Transverse colon (tissue), 4 donors: ENCODE results near the gene IFT25. TPM values are rescaled to one million over a fixed set of nuclear protein-coding genes. Genes with fewer than 3 reads are reported as not detected.
A peak's percentile ranks its signal among the peaks of the same experiment; 100 is the strongest.

Source experiments
- DNase-seq: peaks from one replicate; pipeline ENCODE4 v3.0.0-alpha.2; 2019
- H3K27ac ChIP-seq, 4 donors: fragments of 200-600 bp; sonication (generic); 2 replicates each; pipeline ENCODE4 v1.5.1; 2016 to 2018; ENCODE audit warnings: inconsistent platforms in 4 of 4
- H3K27me3 ChIP-seq: fragments of 200-600 bp; sonication (generic); 2 replicates; pipeline ENCODE4 v1.5.1; 2017; ENCODE audit warnings: inconsistent platforms
- H3K36me3 ChIP-seq, 4 donors: fragments of 200-600 bp; sonication (generic); 2 replicates each; pipeline ENCODE4 v1.5.1; 2017 to 2019; ENCODE audit warnings: inconsistent platforms in 4 of 4
- H3K4me1 ChIP-seq, 4 donors: fragments of 200-600 bp; sonication (generic); 2 replicates each; pipeline ENCODE4 v1.5.1; 2017 to 2020; ENCODE audit warnings: inconsistent platforms in 4 of 4
- H3K4me3 ChIP-seq, 4 donors: fragments of 200-600 bp; sonication (generic); 1 replicate in 1 of 4; 2 replicates in 3 of 4; pipeline versions ENCODE4 v1.5.1 to v1.6.1; 2017 to 2019; ENCODE audit warnings: inconsistent platforms in 4 of 4
- H3K9me3 ChIP-seq, 2 donors: fragments of 200-600 bp; sonication (generic); 2 replicates each; pipeline ENCODE4 v1.5.1; 2017 to 2019; ENCODE audit warnings: inconsistent platforms in 2 of 2
- EP300 ChIP-seq: sonication (generic); formaldehyde crosslinking; IDR thresholded peaks from one replicate; pipeline ENCODE4 v1.6.1; 2017; ENCODE audit warnings: antibody characterized with exemption, low read depth
- POLR2A ChIP-seq: fragments of 450-650 bp; IDR thresholded peaks from one replicate; pipeline ENCODE4 v1.6.1; 2016; ENCODE audit warnings: antibody characterized with exemption, mild to moderate bottlenecking, moderate library complexity
- POLR2AphosphoS5 ChIP-seq, 3 donors: sonication (generic); formaldehyde crosslinking; IDR thresholded peaks; one replicate each; pipeline ENCODE4 v1.6.1; 2016; ENCODE audit warnings: antibody characterized with exemption in 3 of 3
- WGBS, 2 donors: methylation state at CpG; one replicate each; pipeline ENCODE4 v1.1.5; 2018; ENCODE audit warnings: low coverage in 1 of 2; 5-methylcytosine and 5-hydroxymethylcytosine counted together
- in situ Hi-C, 4 donors: fragments of 200-750 bp; cut with MboI; loops; one replicate each; pipeline versions ENCODE4 v1.15.0 to v1.15.1; 2017; ENCODE audit warnings: low sequenced_read_pairs in 3 of 4, low pct_ligation_motif_present in 1 of 4, low pct_unique_long_range_greater_than_20kb in 1 of 4
- intact Hi-C: fragments of 100-400 bp; cut with DNase I; formaldehyde crosslinking; loops from one replicate; pipeline ENCODE4 v1.15.1; 2023; ENCODE audit warnings: low total_unique reads
- total RNA-seq, 4 donors: library from RNA; depleted of rRNA; stranded (reverse); fragments of >200 nt; gene quantifications; one replicate each; pipeline ENCODE4 v1.1.0, GENCODE V29; 2016
- TF ChIP-seq, protein P1 (sequence below), 5 experiments: fragments of 200-600 bp in 3 of 5; fragments of 450-650 bp in 2 of 5; sonication (generic) in 3 of 5; IDR thresholded peaks; 1 replicate in 2 of 5; 2 replicates in 3 of 5; pipeline ENCODE4 v1.5.1; 2016 to 2017; ENCODE audit warnings: antibody characterized with exemption in 5 of 5, inconsistent platforms in 3 of 5, mild to moderate bottlenecking in 2 of 5, moderate library complexity in 1 of 5

The IFT25 gene
- total RNA-seq, 4 donors from 2014 or later = 4.2 to 22.5 (median 12.9) TPM

- H3K4me3 ChIP-seq = no peak overlapping the region
- peaks cover 0 to 6% (median 3%) of the 10 kb centered on the region in 4 donors for H3K36me3 ChIP-seq
- no peaks in the 10 kb centered on the region for H3K27me3 ChIP-seq
- WGBS, 2 donors = 90 to 92% methylated on average over 2 to 5 of the region's 5 CpGs
- DNase-seq = no peak
- no peaks in the 10 kb centered on the region for H3K9me3 ChIP-seq
- intact Hi-C loops (no loop called here), in situ Hi-C loops (no loop called here)
- TF ChIP-seq POLR2AphosphoS5 (IDR thresholded peaks at IDR 0.05) (no peak), POLR2A (no peak), EP300 (no peak)
- TF ChIP-seq, protein P1, sequence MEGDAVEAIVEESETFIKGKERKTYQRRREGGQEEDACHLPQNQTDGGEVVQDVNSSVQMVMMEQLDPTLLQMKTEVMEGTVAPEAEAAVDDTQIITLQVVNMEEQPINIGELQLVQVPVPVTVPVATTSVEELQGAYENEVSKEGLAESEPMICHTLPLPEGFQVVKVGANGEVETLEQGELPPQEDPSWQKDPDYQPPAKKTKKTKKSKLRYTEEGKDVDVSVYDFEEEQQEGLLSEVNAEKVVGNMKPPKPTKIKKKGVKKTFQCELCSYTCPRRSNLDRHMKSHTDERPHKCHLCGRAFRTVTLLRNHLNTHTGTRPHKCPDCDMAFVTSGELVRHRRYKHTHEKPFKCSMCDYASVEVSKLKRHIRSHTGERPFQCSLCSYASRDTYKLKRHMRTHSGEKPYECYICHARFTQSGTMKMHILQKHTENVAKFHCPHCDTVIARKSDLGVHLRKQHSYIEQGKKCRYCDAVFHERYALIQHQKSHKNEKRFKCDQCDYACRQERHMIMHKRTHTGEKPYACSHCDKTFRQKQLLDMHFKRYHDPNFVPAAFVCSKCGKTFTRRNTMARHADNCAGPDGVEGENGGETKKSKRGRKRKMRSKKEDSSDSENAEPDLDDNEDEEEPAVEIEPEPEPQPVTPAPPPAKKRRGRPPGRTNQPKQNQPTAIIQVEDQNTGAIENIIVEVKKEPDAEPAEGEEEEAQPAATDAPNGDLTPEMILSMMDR (IDR thresholded peaks at IDR 0.05) = no peak
- H3K27ac ChIP-seq = no peak overlapping the region
- H3K4me1 ChIP-seq = peaks cover 0 to 4% (median 0%) of the 10 kb centered on the region in 4 donors
Measured at GRCh38 chr1:53918343-53918742, 27.2 kb downstream of the IFT25 start.

DNA sequence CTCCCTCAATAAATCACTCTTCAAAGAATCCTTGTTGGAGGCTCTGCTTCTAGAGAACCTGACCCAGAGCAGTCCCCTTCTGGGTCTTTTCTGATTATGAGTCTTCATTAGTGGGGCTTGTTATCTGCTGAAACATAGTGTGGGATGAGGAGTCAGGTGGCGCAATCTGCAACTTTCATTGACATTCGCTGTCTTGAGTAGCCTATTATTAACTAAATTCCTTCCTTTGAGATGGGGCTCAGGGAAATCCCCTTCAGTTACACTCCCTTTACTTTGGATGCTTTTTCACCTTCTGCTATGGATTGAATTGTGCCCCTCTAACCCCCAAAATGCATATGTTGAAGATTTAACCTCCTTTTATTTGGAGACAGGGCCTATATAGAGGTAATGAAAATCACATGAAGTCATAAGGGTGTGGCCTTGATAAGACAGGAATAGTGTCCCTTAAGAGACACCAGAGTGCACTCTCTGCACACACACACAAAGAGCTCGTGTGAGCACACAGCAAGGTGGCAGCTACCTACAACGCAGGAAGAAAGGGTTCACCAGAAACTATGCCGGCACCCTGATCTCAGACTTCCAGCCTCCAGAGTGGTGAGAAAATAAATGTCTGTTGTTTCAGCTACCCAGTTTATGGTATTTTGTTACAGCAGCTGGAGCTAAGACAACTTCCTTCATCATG is 32.0 kb downstream of the IFT25 start:
- DNase-seq = no peak
- intact Hi-C loops (no loop called here), in situ Hi-C loops (no loop called here)
- TF ChIP-seq POLR2A = no peak
- TF ChIP-seq, protein P1 (IDR thresholded peaks at IDR 0.05) = peak in 1 of 5 experiments; percentile 15
- WGBS, 2 donors = 71 to 85% methylated on average over 3 to 5 of the region's 5 CpGs
- no peaks in the 10 kb centered on the region for H3K4me1 ChIP-seq
- H3K4me3 ChIP-seq = no peak overlapping the region
- no peak overlapping the region for H3K27ac ChIP-seq
- no peaks in the 10 kb centered on the region for H3K36me3 ChIP-seq
- no peaks in the 10 kb centered on the region for H3K27me3 ChIP-seq
- no peaks in the 10 kb centered on the region for H3K9me3 ChIP-seq

- H3K27ac ChIP-seq = no peak overlapping the region
- 96 to 100% methylated on average over 4 of the region's 4 CpGs for WGBS, 2 donors
- intact Hi-C loops (no loop called here), in situ Hi-C loops (no loop called here)
- H3K4me3 ChIP-seq = no peak overlapping the region
- H3K4me1 ChIP-seq = no peaks in the 10 kb centered on the region
- H3K9me3 ChIP-seq = no peaks in the 10 kb centered on the region
- H3K36me3 ChIP-seq = no peaks in the 10 kb centered on the region
- no peak for TF ChIP-seq EP300
- TF ChIP-seq POLR2A = no peak
- TF ChIP-seq, protein P1 (IDR thresholded peaks at IDR 0.05) = no peak
- no peak for TF ChIP-seq POLR2AphosphoS5 (IDR thresholded peaks at IDR 0.05)
- H3K27me3 ChIP-seq = no peaks in the 10 kb centered on the region
- DNase-seq = no peak
Measured at GRCh38 chr1:53911442-53911841, 34.1 kb downstream of the IFT25 start.

GRCh38 chr1:53909946-53910345 is 35.6 kb downstream of the IFT25 start:
- no peaks in the 10 kb centered on the region for H3K9me3 ChIP-seq
- intact Hi-C loops = no loop called here
- no peak overlapping the region for H3K4me3 ChIP-seq
- no peak for TF ChIP-seq POLR2A
- no peaks in the 10 kb centered on the region for H3K27me3 ChIP-seq
- WGBS, 2 donors = 87% methylated on average over 3 of the region's 3 CpGs; no CpG with 5 or more reads in 1 of the 2 donors
- H3K4me1 ChIP-seq = no peaks in the 10 kb centered on the region
- no peaks in the 10 kb centered on the region for H3K36me3 ChIP-seq
- no peak overlapping the region for H3K27ac ChIP-seq
- DNase-seq = no peak
- in situ Hi-C loops = no loop called here

- Histone ChIP-seq H3K27ac (no peak overlapping the region), H3K36me3 (no peaks in the 10 kb centered on the region), H3K4me3 (no peak overlapping the region), H3K27me3 (no peaks in the 10 kb centered on the region), H3K9me3 (no peaks in the 10 kb centered on the region), H3K4me1 (no peaks in the 10 kb centered on the region)
- intact Hi-C loops = no loop called here
- no peak for DNase-seq
- in situ Hi-C loops = no loop called here
- TF ChIP-seq POLR2A = no peak
- no peak for TF ChIP-seq EP300
- TF ChIP-seq, protein P1 (IDR thresholded peaks at IDR 0.05) = no peak
- no peak for TF ChIP-seq POLR2AphosphoS5 (IDR thresholded peaks at IDR 0.05)
- WGBS, 2 donors = 93% methylated on average over 4 of the region's 4 CpGs; no CpG with 5 or more reads in 1 of the 2 donors
Measured at GRCh38 chr1:53906121-53906520, 39.4 kb downstream of the IFT25 start.
